Myocyte (in vitro differentiated cells): ENCODE results near the gene SASH1. TPM values are rescaled to one million over a fixed set of nuclear protein-coding genes. Genes with fewer than 3 reads are reported as not detected.

Experiments used
- DNase-seq: peaks from one replicate; pipeline ENCODE4 v3.0.0-alpha.2; 2012; ENCODE audit warnings: low read depth
- polyA plus RNA-seq: library from polyadenylated mRNA; unstranded; fragments of >200 nt; gene quantifications from one replicate; pipeline ENCODE4 v1.2.1, GENCODE V29; 2012; ENCODE audit warnings: missing spikeins
- total RNA-seq: library from RNA; depleted of rRNA; stranded (reverse); fragments of >200 nt; gene quantifications from 2 replicates; pipeline ENCODE4 v1.2.3, GENCODE V29; 2014

The SASH1 gene
- 23.9 and 39.4 TPM in 2 replicates for total RNA-seq
- 13.3 TPM for polyA plus RNA-seq

- peak; percentile 75 for DNase-seq
These were observed at the start of gene SASH1 for GRCh38 chr6:148342350-148343046. Gene SASH1, plus strand, starts transcription at chr6:148342838. Its CDS starts 230 bp downstream, at chr6:148343068.

DNA sequence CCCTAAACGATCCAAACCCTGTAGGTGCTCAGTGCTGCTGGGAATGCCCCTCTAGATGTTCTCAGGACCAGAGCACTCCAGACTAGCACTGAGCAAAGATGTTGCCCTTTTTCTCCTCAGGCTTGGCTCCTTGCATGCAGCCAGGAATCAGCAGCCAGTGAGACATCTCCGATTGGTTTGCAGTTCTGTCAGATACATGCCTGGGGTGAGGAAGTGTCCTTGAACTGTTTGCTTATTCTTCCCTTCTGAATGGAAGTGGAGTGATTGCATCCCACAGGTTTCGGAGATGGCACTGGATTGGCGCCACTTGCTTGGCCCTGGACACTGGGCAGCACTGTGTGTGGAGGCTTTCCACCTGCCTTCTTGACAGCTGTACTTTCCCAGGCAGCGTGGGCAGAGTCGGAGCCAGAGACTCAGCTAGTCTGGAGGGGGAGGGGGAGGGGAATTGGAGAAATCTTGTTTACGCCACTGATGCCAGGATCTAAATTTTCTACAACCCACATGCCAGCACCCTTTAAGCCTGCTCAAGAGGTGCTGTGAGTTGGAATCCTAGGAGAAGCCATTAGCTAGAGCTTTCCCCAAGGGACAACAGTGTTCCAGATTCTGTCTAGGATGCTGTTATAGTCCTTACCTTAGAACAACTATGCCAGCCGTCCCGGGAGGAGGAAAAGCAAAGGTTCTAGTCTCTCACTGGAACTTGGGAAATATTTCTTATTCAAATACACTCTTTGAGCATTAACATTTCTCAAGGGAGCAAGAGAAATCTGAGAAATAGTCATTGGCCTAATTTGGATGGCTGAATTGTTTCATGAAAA is 49.2 kb upstream of the SASH1 start:
- peak; percentile 90 for DNase-seq

DNA sequence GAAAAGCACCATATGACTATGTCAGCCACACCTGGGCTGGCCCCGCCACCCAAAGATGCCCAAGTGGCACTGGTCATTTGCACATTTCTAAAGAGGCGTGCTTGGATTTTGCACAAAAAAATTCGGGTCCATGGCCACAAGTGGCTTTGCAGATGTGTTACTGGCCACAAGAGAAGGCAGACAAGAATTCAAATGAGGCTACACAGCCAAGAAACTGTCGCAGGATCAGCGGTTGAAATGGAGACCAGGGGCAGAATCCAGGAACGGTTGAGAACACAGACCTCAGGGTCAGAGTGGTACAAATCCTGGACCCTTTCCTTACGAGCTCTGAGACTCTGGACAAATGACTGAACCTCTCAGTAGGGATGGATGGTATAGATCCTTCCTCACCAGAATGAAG is 48.6 kb upstream of the SASH1 start:
- no peak for DNase-seq

GRCh38 chr6:148295261-148295887 is 47.3 kb upstream of the SASH1 start:
- no peak for DNase-seq

DNA sequence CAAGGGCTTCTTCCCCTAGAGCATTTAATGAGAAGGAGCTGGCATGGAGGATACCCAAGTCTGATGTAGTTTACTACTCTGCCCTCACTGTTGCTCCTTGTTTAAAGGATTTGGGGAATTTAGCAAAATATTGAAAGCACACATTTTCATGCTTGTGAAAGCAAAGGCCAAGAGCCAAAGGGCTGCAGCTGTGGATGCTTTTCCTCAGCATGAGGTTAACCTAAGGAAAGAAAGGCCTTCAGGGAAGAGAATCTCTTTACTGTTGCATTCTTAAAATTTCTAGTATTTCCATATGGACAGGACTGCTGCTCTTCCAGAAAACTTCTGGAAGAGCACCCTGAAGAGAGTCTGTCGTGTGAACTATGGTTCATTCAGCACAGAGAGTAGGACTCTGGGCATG is 45.9 kb upstream of the SASH1 start:
- DNase-seq: no peak

DNA sequence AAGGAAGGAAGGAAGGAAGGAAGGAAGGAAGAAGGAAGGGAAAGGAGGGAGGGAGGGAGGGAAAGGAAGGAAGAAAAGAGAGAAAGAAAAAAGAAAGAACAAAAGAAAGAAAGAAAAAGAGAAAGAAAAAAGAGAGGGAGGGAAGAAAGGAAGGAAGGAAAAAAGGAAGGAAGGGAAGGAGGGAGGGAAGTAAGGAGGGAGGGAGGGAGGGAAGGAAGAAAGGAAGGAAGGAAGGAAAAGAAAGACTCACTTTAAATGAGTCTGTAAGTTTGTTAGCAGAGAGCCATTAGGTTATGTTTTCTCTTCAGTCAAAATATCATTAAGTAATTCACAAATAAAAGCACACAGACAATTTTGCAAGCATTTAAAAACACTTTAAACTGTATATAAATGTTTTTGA is 44.0 kb upstream of the SASH1 start:
- DNase-seq: no peak

DNA sequence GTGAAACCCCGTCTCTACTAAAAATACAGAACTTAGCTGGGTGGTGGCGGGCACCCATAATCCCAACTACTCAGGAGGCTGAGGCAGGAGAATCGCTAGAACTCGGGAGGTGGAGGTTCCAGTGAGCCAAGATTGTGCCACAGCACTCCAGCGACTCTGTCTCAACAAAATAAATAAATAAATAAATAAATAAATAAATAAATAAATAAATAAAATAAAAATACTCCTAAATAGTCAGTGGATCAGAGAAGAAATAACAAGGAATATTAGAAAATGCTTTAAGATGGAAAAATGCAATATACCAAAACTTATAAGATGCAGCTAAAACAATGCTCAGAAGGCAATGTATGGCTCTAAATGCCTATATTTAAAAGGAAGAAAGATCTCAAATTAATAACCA is 39.0 kb upstream of the SASH1 start:
- DNase-seq: no peak

GRCh38 chr6:148304976-148305375 is 37.7 kb upstream of the SASH1 start:
- no peak for DNase-seq

- DNase-seq: peak; percentile 63
These were observed 36.4 kb upstream of the SASH1 start for GRCh38 chr6:148306286-148306685.

- DNase-seq: no peak
These were observed 35.2 kb upstream of the SASH1 start for GRCh38 chr6:148307405-148307804.

- DNase-seq: no peak
These were observed 33.3 kb upstream of the SASH1 start for GRCh38 chr6:148309301-148309700.

DNA sequence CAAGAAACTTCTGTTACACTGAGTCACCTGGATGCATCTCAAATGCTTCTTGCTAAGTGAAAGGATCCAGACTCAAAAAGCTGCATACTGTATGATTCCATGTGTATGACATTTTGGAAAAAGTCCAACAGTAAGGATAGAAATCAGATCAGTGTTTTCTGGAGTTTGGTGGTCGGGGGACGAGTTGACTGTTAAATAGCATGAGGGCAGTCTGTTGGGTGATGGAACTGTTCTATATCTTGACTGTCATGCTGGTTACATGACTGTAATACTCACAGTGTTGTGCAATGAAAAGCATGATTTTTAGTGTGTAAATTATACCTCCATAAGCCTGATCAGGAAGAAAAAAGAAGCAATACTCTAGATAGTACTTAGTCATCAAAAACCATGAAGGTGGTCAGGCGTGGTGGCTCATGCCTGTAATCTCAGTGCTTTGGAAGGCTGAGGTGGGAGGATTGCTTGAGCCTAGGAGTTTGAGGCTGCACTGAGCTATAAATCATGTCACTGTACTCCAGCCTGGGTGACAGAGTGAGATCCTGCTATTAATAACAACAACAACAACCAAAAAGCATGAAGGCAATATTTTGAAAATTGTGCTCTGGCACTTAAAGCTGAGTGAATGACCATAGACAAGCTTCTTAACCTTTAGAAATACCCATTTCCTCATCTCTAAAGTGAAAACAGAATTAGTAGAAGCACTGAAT is 30.5 kb upstream of the SASH1 start:
- DNase-seq: no peak

GRCh38 chr6:148313488-148313887 is 29.1 kb upstream of the SASH1 start:
- peak; percentile 67 for DNase-seq

DNA sequence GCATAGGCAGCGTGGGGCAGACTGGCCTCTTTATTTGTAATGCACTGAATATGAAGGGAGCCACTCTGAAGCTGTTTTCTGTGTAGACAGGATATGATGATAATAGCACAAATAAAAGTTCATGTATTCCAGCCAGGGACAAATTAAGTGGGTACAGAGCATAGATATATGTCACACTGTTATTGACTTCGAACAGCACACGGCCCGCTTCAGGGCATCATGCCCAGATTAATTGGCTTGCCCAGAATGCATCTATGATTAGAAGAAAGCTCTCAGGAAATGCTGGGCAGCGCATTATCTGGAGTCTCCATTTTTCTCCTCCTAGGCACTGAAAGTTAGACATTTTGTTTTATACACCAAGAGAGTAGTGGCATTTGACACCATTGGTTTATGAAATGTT is 26.3 kb upstream of the SASH1 start:
- no peak for DNase-seq

DNA sequence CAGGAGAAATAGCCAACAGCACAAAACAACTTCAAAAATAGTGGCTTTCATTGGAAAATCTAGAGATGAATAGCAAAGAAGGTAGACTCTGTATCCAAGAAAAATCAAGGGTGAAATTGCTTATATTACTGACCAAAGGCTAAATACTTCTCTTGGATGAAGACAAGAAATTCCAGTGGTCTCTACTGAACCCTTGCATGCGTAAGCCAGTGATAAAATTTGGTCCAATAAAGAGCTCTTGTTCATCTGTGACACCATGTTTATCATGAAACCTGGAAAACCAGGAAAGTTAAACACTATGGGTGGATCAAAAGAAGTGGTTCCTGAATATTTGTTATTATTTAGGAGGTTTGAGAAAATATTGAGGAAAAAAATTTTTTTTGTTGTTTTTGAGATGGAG is 25.6 kb upstream of the SASH1 start:
- no peak for DNase-seq

DNA sequence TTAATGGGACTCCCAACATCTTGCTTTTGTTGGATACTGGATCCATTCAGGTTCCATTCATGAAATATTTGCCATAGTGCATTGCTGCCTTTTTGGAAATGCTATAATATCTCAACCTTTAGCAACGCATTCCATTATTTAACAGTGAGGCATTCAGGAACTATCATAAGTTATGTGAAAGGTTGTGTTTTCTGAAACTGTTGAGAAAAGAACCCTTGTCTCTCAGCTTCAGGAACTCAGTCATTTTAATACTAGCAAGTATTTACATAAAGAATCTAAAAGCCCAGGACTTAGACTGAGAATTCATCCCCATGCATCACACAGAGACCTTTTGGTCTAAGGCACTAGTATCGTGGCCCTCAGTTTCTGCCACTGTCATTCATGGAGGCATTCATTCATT is 24.9 kb upstream of the SASH1 start:
- DNase-seq: no peak

- DNase-seq: no peak
These were observed 19.9 kb upstream of the SASH1 start for GRCh38 chr6:148322704-148323103.

DNA sequence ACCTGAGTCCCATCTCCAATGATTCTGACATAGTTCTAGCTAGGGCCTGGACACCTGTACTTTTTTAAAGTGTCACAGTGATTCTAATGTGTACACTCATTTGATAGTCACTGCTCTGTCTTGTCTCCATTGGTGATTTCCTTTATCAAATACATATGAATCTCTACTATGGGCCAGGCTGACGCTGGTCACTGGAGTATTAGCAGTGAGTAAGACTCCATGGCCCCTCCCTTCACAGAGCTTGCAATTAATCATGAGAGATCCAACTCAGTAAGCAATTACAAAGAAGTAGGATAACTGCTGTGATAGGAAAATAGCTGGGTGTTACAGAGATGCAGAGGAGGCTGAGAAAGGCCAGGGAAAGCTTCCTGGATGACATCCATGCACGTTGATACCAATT is 19.3 kb upstream of the SASH1 start:
- no peak for DNase-seq

- DNase-seq: no peak
These were observed 18.2 kb upstream of the SASH1 start for GRCh38 chr6:148324297-148324985.

DNA sequence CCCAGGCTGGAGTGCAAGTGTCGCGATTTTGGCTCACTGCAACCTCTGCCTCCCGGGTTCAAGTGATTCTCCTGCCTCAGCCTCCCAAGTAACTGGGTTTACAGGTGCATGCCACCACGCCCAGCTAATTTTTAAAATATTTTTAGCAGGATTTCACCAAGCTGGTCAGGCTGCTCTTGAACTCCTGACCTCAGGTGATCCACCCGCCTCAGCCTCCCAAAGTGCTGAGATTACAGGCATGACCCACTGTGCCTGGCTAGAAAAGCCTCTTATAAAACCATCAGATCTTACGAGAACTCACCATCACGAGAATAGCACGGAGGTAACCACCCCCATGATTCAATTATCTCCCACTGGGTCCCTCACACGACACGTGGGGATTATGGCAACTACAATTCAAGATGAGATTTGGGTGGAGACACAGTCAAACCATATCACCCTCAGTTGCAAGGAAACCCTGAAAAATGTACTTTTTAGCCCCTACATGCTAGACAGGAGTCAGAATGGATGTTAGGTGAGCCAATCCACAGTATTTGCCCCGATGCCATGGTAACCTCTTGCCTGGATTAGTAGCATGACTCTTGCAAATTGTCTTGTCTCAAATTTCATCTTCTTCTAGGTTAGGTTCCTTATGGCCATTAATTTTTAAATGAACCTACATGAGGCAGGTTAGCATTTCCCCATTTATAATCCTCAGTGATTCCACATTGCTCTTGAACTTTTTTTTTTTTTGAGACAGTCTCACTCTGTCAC is 17.1 kb upstream of the SASH1 start:
- DNase-seq: no peak
